Neural cell (in vitro differentiated cells): ENCODE results near the gene EPS15. TPM values are rescaled to one million over a fixed set of nuclear protein-coding genes. Genes with fewer than 3 reads are reported as not detected.

Experiments used
- H2AFZ ChIP-seq: fragments of 200-600, 300-800 bp; sonication (generic), shearing (Covaris generic); 2 replicates; pipeline ENCODE4 v1.6.0; 2014; ENCODE audit warnings: low read depth, mild to moderate bottlenecking, antibody characterized with exemption, low read length, moderate library complexity
- H3F3A ChIP-seq: fragments of 200-600 bp; shearing (Covaris generic); 2 replicates; pipeline ENCODE4 v1.6.1; 2016; ENCODE audit warnings: mild to moderate bottlenecking, moderate library complexity, mixed read lengths, antibody characterized with exemption, low read length; ENCODE audit not compliant: insufficient read depth, poor library complexity, severe bottlenecking
- H3K27ac ChIP-seq: fragments of 200-600, 300-800 bp; sonication (generic), shearing (Covaris generic); 2 replicates; pipeline ENCODE4 v1.5.1; 2014; ENCODE audit warnings: mild to moderate bottlenecking, low read length, moderate library complexity
- H3K27me3 ChIP-seq: fragments of 300-800, 200-600 bp; sonication (generic), shearing (Covaris generic); 2 replicates; pipeline ENCODE4 v1.6.0; 2014; ENCODE audit warnings: mild to moderate bottlenecking, low read depth, low read length, moderate library complexity; ENCODE audit not compliant: insufficient read depth
- H3K36me3 ChIP-seq: fragments of 300-800, 200-600 bp; sonication (generic), shearing (Covaris generic); 2 replicates; pipeline ENCODE4 v1.5.1; 2014; ENCODE audit warnings: mild to moderate bottlenecking, antibody characterized with exemption, low read length, moderate library complexity; ENCODE audit not compliant: insufficient read depth
- H3K4me2 ChIP-seq: fragments of 300-800, 200-600 bp; sonication (generic), shearing (Covaris generic); 2 replicates; pipeline ENCODE4 v1.6.0; 2014; ENCODE audit warnings: mild to moderate bottlenecking, low read length
- H3K4me3 ChIP-seq: fragments of 300-800, 200-600 bp; sonication (generic), shearing (Covaris generic); 2 replicates; pipeline ENCODE4 v1.5.1; 2014; ENCODE audit warnings: mild to moderate bottlenecking, low read length, moderate library complexity
- H3K79me2 ChIP-seq: fragments of 200-600 bp; shearing (Covaris generic); replicated peaks from 2 replicates; pipeline ENCODE4 v1.6.0; 2014; ENCODE audit warnings: mild to moderate bottlenecking, low read length, moderate library complexity; ENCODE audit not compliant: insufficient read depth
- H3K9ac ChIP-seq: fragments of 300-800, 200-600 bp; sonication (generic), shearing (Covaris generic); 2 replicates; pipeline ENCODE4 v1.6.1; 2016; ENCODE audit warnings: mild to moderate bottlenecking, low read length, mixed read lengths
- H3K9me2 ChIP-seq: fragments of 200-600 bp; shearing (Covaris generic); 2 replicates; pipeline ENCODE4 v1.6.1; 2016; ENCODE audit warnings: mild to moderate bottlenecking, low read length, mixed read lengths; ENCODE audit not compliant: insufficient read depth
- H3K9me3 ChIP-seq: fragments of 200-600, 300-800 bp; sonication (generic), shearing (Covaris generic); 2 replicates; pipeline ENCODE4 v1.6.1; 2016; ENCODE audit warnings: mild to moderate bottlenecking, mixed run types, low read length, moderate library complexity, mixed read lengths
- H4K20me1 ChIP-seq: fragments of 200-600 bp; shearing (Covaris generic); 2 replicates; pipeline ENCODE4 v1.6.1; 2016; ENCODE audit warnings: mild to moderate bottlenecking, mixed run types; ENCODE audit not compliant: insufficient read depth
- EP300 ChIP-seq: fragments of 450-650 bp; conservative IDR thresholded peaks from 2 replicates; pipeline ENCODE4 v1.6.1; 2014; ENCODE audit warnings: antibody characterized with exemption, mild to moderate bottlenecking, moderate library complexity; ENCODE audit not compliant: poor library complexity, severe bottlenecking
- EZH2 ChIP-seq: fragments of 200-600, 300-800 bp; shearing (Covaris generic), sonication (generic); IDR thresholded peaks from 2 replicates; pipeline ENCODE4 v1.6.1; 2014; ENCODE audit warnings: antibody characterized with exemption, low read length, borderline replicate concordance, mild to moderate bottlenecking; ENCODE audit not compliant: insufficient read depth, poor library complexity, severe bottlenecking
- POLR2AphosphoS5 ChIP-seq: IDR thresholded peaks from 2 replicates; pipeline ENCODE4 v1.6.1; 2012
- SMC3 ChIP-seq: fragments of 450-650 bp; conservative IDR thresholded peaks from 2 replicates; pipeline ENCODE4 v1.6.1; 2014; ENCODE audit warnings: antibody characterized with exemption, mild to moderate bottlenecking, moderate library complexity; ENCODE audit not compliant: poor library complexity
- TAF1 ChIP-seq: IDR thresholded peaks from 2 replicates; pipeline ENCODE4 v1.6.1; 2012; ENCODE audit warnings: low read depth
- polyA plus RNA-seq: library from polyadenylated mRNA; depleted of rRNA; stranded (reverse); fragments of >200 nt; gene quantifications from 2 replicates; pipeline ENCODE4 v1.2.3, GENCODE V29; 2014
- TF ChIP-seq, protein P1 (sequence below): fragments of 450-650 bp; IDR thresholded peaks from 2 replicates; pipeline ENCODE4 v1.5.1; 2014; ENCODE audit warnings: antibody characterized with exemption, mild to moderate bottlenecking, moderate library complexity; ENCODE audit not compliant: poor library complexity, severe bottlenecking
- TF ChIP-seq, protein P2 (sequence below): IDR thresholded peaks from 2 replicates; pipeline ENCODE4 v1.6.1; 2012; ENCODE audit warnings: borderline replicate concordance

EPS15 gene
- polyA plus RNA-seq, 1 donor from 2014 or later = 101 TPM

DNA sequence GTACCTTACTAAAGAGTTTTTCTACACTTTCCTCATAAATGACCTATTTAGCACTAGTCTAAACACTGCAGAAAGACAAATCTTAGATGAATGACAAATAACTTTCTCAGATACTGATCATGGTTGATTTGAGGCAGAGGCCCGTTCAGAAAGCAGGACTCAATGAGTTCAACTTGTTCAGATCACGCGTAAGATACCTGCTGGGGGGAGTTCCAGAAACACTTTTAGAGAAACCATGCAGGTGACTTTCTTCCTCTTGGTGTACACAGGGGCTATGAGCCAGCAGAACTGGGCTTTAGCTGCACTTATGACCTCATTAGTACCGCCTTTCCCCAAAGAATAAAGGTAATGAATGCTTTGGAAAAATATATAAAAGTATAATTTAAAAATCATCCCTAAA lies 149.9 kb downstream of the EPS15 start:
- no peak overlapping the region for H3K27ac ChIP-seq
- H3K36me3 ChIP-seq = no peaks in the 10 kb centered on the region
- H3K4me3 ChIP-seq = no peak overlapping the region
- H4K20me1 ChIP-seq = no peaks in the 10 kb centered on the region
- no peaks in the 10 kb centered on the region for H3K9me3 ChIP-seq
- H3K79me2 ChIP-seq = no peaks in the 10 kb centered on the region
- H3K27me3 ChIP-seq = no peaks in the 10 kb centered on the region
- H3F3A ChIP-seq = no peaks in the 10 kb centered on the region
- no peak overlapping the region for H2AFZ ChIP-seq
- no peak overlapping the region for H3K9ac ChIP-seq
- TF ChIP-seq EZH2 (no peak), POLR2AphosphoS5 (no peak), TAF1 (no peak)
- TF ChIP-seq, protein P1, sequence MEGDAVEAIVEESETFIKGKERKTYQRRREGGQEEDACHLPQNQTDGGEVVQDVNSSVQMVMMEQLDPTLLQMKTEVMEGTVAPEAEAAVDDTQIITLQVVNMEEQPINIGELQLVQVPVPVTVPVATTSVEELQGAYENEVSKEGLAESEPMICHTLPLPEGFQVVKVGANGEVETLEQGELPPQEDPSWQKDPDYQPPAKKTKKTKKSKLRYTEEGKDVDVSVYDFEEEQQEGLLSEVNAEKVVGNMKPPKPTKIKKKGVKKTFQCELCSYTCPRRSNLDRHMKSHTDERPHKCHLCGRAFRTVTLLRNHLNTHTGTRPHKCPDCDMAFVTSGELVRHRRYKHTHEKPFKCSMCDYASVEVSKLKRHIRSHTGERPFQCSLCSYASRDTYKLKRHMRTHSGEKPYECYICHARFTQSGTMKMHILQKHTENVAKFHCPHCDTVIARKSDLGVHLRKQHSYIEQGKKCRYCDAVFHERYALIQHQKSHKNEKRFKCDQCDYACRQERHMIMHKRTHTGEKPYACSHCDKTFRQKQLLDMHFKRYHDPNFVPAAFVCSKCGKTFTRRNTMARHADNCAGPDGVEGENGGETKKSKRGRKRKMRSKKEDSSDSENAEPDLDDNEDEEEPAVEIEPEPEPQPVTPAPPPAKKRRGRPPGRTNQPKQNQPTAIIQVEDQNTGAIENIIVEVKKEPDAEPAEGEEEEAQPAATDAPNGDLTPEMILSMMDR = no peak
- H3K4me2 ChIP-seq = no peak overlapping the region
- H3K9me2 ChIP-seq = no peaks in the 10 kb centered on the region

DNA sequence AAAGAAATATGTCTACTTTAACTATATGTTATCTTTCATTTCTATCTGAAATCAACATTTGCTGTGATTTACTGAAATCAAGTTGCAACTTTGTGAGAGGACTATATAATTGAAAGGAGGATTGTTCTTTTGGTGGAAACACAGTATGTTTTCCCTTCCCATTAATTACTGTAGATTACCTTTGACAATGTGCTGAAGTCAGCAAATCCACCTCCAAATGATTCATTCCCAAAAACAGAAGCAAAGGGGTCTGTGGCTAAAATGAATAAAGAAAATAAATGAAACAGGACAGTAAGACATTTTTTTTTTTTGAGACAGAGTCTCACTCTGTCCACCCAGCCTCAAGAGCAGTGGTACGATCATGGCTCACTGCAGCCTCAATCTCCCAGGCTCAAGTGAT lies 153.3 kb downstream of the EPS15 start:
- Histone ChIP-seq H3F3A (no peaks in the 10 kb centered on the region), H3K9me2 (no peaks in the 10 kb centered on the region), H3K4me2 (no peak overlapping the region), H3K9me3 (no peaks in the 10 kb centered on the region), H3K79me2 (no peaks in the 10 kb centered on the region), H3K4me3 (no peak overlapping the region), H3K36me3 (no peaks in the 10 kb centered on the region), H3K9ac (no peak overlapping the region), H2AFZ (no peak overlapping the region), H4K20me1 (no peaks in the 10 kb centered on the region), H3K27me3 (no peaks in the 10 kb centered on the region), H3K27ac (no peak overlapping the region)
- TF ChIP-seq, protein P2, sequence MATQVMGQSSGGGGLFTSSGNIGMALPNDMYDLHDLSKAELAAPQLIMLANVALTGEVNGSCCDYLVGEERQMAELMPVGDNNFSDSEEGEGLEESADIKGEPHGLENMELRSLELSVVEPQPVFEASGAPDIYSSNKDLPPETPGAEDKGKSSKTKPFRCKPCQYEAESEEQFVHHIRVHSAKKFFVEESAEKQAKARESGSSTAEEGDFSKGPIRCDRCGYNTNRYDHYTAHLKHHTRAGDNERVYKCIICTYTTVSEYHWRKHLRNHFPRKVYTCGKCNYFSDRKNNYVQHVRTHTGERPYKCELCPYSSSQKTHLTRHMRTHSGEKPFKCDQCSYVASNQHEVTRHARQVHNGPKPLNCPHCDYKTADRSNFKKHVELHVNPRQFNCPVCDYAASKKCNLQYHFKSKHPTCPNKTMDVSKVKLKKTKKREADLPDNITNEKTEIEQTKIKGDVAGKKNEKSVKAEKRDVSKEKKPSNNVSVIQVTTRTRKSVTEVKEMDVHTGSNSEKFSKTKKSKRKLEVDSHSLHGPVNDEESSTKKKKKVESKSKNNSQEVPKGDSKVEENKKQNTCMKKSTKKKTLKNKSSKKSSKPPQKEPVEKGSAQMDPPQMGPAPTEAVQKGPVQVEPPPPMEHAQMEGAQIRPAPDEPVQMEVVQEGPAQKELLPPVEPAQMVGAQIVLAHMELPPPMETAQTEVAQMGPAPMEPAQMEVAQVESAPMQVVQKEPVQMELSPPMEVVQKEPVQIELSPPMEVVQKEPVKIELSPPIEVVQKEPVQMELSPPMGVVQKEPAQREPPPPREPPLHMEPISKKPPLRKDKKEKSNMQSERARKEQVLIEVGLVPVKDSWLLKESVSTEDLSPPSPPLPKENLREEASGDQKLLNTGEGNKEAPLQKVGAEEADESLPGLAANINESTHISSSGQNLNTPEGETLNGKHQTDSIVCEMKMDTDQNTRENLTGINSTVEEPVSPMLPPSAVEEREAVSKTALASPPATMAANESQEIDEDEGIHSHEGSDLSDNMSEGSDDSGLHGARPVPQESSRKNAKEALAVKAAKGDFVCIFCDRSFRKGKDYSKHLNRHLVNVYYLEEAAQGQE = no peak

DNA sequence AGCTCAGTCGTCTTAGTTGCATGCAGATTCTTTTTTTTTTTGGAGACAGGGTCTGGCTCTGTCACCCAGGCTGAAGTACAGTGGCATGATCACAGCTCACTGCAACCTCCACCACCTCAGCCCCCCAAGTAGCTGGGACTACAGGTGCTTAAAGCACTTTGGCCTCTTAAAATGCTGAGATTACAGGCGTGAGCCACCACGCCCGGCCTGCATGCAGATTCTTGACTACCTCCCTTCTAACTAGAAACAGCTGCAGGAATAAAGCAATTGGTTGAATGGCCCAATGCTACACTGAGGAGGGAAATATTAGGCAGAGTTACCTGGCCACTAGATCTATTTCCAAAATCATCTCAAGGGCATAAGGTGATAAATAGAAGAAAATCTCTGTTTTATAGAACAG lies 159.2 kb downstream of the EPS15 start:
- no peaks in the 10 kb centered on the region for H3K27me3 ChIP-seq
- H3K4me2 ChIP-seq = no peak overlapping the region
- no peak overlapping the region for H3K9ac ChIP-seq
- H3K27ac ChIP-seq = no peak overlapping the region
- no peaks in the 10 kb centered on the region for H3K9me2 ChIP-seq
- no peak overlapping the region for H3K4me3 ChIP-seq
- no peaks in the 10 kb centered on the region for H3K36me3 ChIP-seq
- no peak overlapping the region for H2AFZ ChIP-seq
- H3K79me2 ChIP-seq = no peaks in the 10 kb centered on the region
- no peak for TF ChIP-seq SMC3
- TF ChIP-seq EP300 = no peak
- TF ChIP-seq TAF1 = no peak
- no peak for TF ChIP-seq POLR2AphosphoS5
- TF ChIP-seq, protein P2 = no peak
- TF ChIP-seq EZH2 = no peak
- TF ChIP-seq, protein P1 = no peak
- H3K9me3 ChIP-seq = no peaks in the 10 kb centered on the region
- H3F3A ChIP-seq = no peaks in the 10 kb centered on the region
- no peaks in the 10 kb centered on the region for H4K20me1 ChIP-seq
